Measurements from ENCODE around the gene CDH13. TPM values are rescaled to one million over a fixed set of nuclear protein-coding genes. Genes with fewer than 3 reads are reported as not detected.
A peak's percentile ranks its signal among the peaks of the same experiment; 100 is the strongest.

Gene CDH13
- total and polyA plus RNA-seq, 2 donors (not counting 3 experiments of a cell fraction or from before 2014, with no cell fraction given) = 96.6 to 124 TPM

DNA sequence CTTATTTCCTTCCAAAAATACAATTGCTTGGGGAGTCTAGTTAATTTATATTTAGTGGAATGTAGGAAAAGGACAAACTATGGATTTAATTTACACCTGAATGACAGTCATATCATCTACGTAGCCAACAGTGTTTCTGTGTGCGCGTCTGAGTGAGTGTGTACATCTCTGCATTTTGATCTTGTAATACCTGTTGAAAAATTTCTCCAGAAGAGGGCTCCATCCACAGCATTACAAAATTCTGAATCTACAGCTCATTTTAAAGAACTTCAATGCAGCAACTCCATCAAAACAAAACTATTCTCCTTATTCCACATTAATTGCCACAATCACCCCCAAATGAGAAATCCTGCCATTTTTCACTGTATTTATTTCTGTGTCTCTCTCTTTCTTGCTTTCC lies 3.9 kb downstream of the CDH13 start:
- H2AFZ ChIP-seq (ENCODE audit: low read depth, low read length) = no peak overlapping the region
- H3K4me1 ChIP-seq (ENCODE audit: control insufficient read depth, extremely low read depth, insufficient read depth, low read length) = peaks cover 72% of the 10 kb centered on the region
- dilution Hi-C loops (cut with MboI; ENCODE audit: extremely low pct_ligation_motif_present, low sequenced_read_pairs) = no loop called here
- CTCF ChIA-PET = interaction anchor here (0.7 to 6.4 kb wide), 33 partner anchors 10 to 816 kb away, joined by 3 to 95 read pairs (median 4); no protein-coding TSS in a partner anchor
- DNase-seq (ENCODE audit: low read depth, low spot score) (peak; percentile 75), FAIRE-seq (peak; percentile 63)
- no peaks in the 10 kb centered on the region for H3K9me3 ChIP-seq (replicated peaks; ENCODE audit: control insufficient read depth, insufficient read depth, low read length)
- no peaks in the 10 kb centered on the region for H3K36me3 ChIP-seq (ENCODE audit: control insufficient read depth in 2 of 2, extremely low read depth in 1 of 2, insufficient read depth in 2 of 2, low read length in 2 of 2)
- H3K4me3 ChIP-seq (replicated peaks in 1 of 3; ENCODE audit: insufficient read depth in 1 of 3, low read depth in 1 of 3, low read length in 3 of 3) = peak overlapping the region in 1 of 3 experiments; percentile 82
- BruUV-seq (replicated peaks) = no TSS peak
- H3K9ac ChIP-seq (replicated peaks; ENCODE audit: extremely low read depth, insufficient read depth, low read length) = peak overlapping the region; percentile 90
- peak overlapping the region; percentile 83 for H3K4me2 ChIP-seq (ENCODE audit: insufficient read depth, low read length)
- H3K27me3 ChIP-seq (ENCODE audit: control insufficient read depth in 2 of 2, insufficient read depth in 2 of 2, low read length in 2 of 2) = no peaks in the 10 kb centered on the region
- POLR2A ChIA-PET = no interaction called here
- H4K20me1 ChIP-seq (replicated peaks; ENCODE audit: control insufficient read depth, extremely low read depth, insufficient read depth, low read length) = no peaks in the 10 kb centered on the region
- H3K79me2 ChIP-seq (ENCODE audit: control insufficient read depth, insufficient read depth, low read length) = peaks cover 36% of the 10 kb centered on the region
- TF ChIP-seq JUN (IDR thresholded peaks at IDR 0.05; ENCODE audit: borderline replicate concordance, insufficient read depth, insufficient read length, low read depth) = no peak
- no peak for TF ChIP-seq POLR2AphosphoS5 (IDR thresholded peaks at IDR 0.05; ENCODE audit: insufficient read depth, low read depth, low read length)
- TF ChIP-seq, protein P1, sequence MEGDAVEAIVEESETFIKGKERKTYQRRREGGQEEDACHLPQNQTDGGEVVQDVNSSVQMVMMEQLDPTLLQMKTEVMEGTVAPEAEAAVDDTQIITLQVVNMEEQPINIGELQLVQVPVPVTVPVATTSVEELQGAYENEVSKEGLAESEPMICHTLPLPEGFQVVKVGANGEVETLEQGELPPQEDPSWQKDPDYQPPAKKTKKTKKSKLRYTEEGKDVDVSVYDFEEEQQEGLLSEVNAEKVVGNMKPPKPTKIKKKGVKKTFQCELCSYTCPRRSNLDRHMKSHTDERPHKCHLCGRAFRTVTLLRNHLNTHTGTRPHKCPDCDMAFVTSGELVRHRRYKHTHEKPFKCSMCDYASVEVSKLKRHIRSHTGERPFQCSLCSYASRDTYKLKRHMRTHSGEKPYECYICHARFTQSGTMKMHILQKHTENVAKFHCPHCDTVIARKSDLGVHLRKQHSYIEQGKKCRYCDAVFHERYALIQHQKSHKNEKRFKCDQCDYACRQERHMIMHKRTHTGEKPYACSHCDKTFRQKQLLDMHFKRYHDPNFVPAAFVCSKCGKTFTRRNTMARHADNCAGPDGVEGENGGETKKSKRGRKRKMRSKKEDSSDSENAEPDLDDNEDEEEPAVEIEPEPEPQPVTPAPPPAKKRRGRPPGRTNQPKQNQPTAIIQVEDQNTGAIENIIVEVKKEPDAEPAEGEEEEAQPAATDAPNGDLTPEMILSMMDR (IDR thresholded peaks at IDR 0.05; ENCODE audit: extremely low read depth in 1 of 2, insufficient read depth in 1 of 2, low read depth in 1 of 2, low read length in 2 of 2) = peak in 1 of 2 donors; percentile 20
- no peak for TF ChIP-seq EZH2 (IDR thresholded peaks at IDR 0.05; ENCODE audit: borderline replicate concordance, low read depth, low read length, severe bottlenecking)
- no peak for TF ChIP-seq FOS (IDR thresholded peaks at IDR 0.05; ENCODE audit: borderline replicate concordance, insufficient read depth, low read length)
- no peak for TF ChIP-seq POLR2A (IDR thresholded peaks at IDR 0.05; ENCODE audit: low read depth, low read length)
- intact Hi-C loops (cut with micrococcal nuclease) = loop anchor here (1.0 kb wide), 1 partner anchor 438 kb away; no protein-coding TSS in a partner anchor
- no peaks in the 10 kb centered on the region for H3K9me1 ChIP-seq (replicated peaks; ENCODE audit: control insufficient read depth, extremely low read depth, insufficient read depth, low read length)
- peak overlapping the region; percentile 96 for H3K27ac ChIP-seq (ENCODE audit: insufficient read depth, low read depth, low read length)

Measured in endothelial cell of umbilical vein (primary cell).